GM12878 (cell line): ENCODE data around the gene PTPRU. TPM values are rescaled to one million over a fixed set of nuclear protein-coding genes. Genes with fewer than 3 reads are reported as not detected.

Experiments
- ATAC-seq: fragments of 200-7000 bp; cut with Tn5 transposase; 3 replicates; pipeline ENCODE4 v1.9.1; 2020; ENCODE audit warnings: mild to moderate bottlenecking, moderate library complexity
- Bru-seq: library from RNA; stranded (reverse); fragments of 400-500 nt; gene quantifications from one replicate; lab custom pipeline; 2021; lab: Mats Ljungman, UMichigan
- BruChase-seq, 2 experiments: library from RNA; stranded (reverse); fragments of 400-500 nt; gene quantifications; one replicate each; lab custom pipeline; 2021; lab: Mats Ljungman, UMichigan
- BruUV-seq: library from RNA; stranded (reverse); fragments of 400-500 nt; replicated peaks from 2 replicates; lab custom pipeline; 2021; lab: Mats Ljungman, UMichigan
- CTCF ChIA-PET: fragments of 300-600 bp; sonication (Branson Sonifier 250); formaldehyde crosslinking; extraction: SDS; loops from one replicate; lab custom pipeline; 2021; ENCODE audit warnings: inconsistent platforms; lab: Yijun Ruan, JAX
- POLR2A ChIA-PET: fragments of 350-600 bp; formaldehyde crosslinking; extraction: SDS; loops from one replicate; lab custom pipeline; 2021; ENCODE audit warnings: inconsistent platforms; lab: Charles Lee
- RAD21 ChIA-PET: fragments of 300-600 bp; sonication (Branson Sonifier 250); formaldehyde crosslinking; loops from one replicate; lab custom pipeline; 2023; ENCODE audit warnings: antibody characterized with exemption; ENCODE audit not compliant: unreplicated experiment; lab: Charles Lee
- SMC1A ChIA-PET: fragments of 300-600 bp; sonication (Branson Sonifier 250); formaldehyde crosslinking; loops from one replicate; lab custom pipeline; 2023; ENCODE audit not compliant: unreplicated experiment, uncharacterized antibody; lab: Charles Lee
- DNase-seq: peaks from one replicate; pipeline ENCODE4 v3.0.0-alpha.2; 2011; ENCODE audit warnings: low read depth, low spot score
- FAIRE-seq: peaks from 3 replicates; lab custom pipeline; 2011; peaks lifted over from hg19 to GRCh38; lab: Jason Lieb, UNC
- H2AFZ ChIP-seq: 2 replicates; pipeline ENCODE4 v1.6.0; 2011; ENCODE audit warnings: low read depth, low read length, control low read depth; ENCODE audit not compliant: control insufficient read depth
- H3K27ac ChIP-seq: 2 replicates; pipeline ENCODE4 v1.5.1; 2011; ENCODE audit warnings: control low read depth; ENCODE audit not compliant: control insufficient read depth, insufficient read depth
- H3K27me3 ChIP-seq, 2 experiments: replicated peaks in 1 of 2; 2 replicates each; pipeline versions ENCODE4 v1.6.0 to v1.6.1; 2011; ENCODE audit warnings: low read length in 1 of 2; ENCODE audit not compliant: control insufficient read depth in 2 of 2, insufficient read depth in 2 of 2
- H3K36me3 ChIP-seq, 2 experiments: 2 replicates each; pipeline ENCODE4 v1.5.1; 2011; ENCODE audit warnings: low read length in 1 of 2; ENCODE audit not compliant: control insufficient read depth in 2 of 2, insufficient read depth in 2 of 2
- H3K4me1 ChIP-seq: 2 replicates; pipeline ENCODE4 v1.6.1; 2011; ENCODE audit warnings: mild to moderate bottlenecking, low read length, moderate library complexity, mixed read lengths; ENCODE audit not compliant: control insufficient read depth, insufficient read depth
- H3K4me2 ChIP-seq: 2 replicates; pipeline ENCODE4 v1.6.0; 2011; ENCODE audit warnings: control low read depth; ENCODE audit not compliant: control insufficient read depth, insufficient read depth
- H3K4me3 ChIP-seq: fragments of 200-600 bp; sonication (generic); 2 replicates; pipeline ENCODE4 v1.5.1; 2016
- H3K79me2 ChIP-seq: 2 replicates; pipeline ENCODE4 v1.6.0; 2011; ENCODE audit warnings: low read length; ENCODE audit not compliant: control insufficient read depth, insufficient read depth
- H3K9ac ChIP-seq: 2 replicates; pipeline ENCODE4 v1.8.0; 2011; ENCODE audit warnings: low read length, control low read depth, mixed read lengths; ENCODE audit not compliant: control insufficient read depth, insufficient read depth
- H3K9me3 ChIP-seq: replicated peaks from 3 replicates; pipeline ENCODE4 v1.5.1; 2011; ENCODE audit warnings: mild to moderate bottlenecking, low read length; ENCODE audit not compliant: control insufficient read depth, insufficient read depth
- H4K20me1 ChIP-seq: 2 replicates; pipeline ENCODE4 v1.6.0; 2011; ENCODE audit not compliant: control insufficient read depth, insufficient read depth
- JUNB ChIP-seq: IDR thresholded peaks from 2 replicates; pipeline ENCODE4 v1.6.1; 2016; ENCODE audit warnings: antibody characterized with exemption, mild to moderate bottlenecking
- MEF2B ChIP-seq: fragments of 450-650 bp; IDR thresholded peaks from 2 replicates; pipeline ENCODE4 v1.6.1; 2018; ENCODE audit warnings: mild to moderate bottlenecking, moderate library complexity; ENCODE audit not compliant: partially characterized antibody, poor library complexity, severe bottlenecking
- NFYA ChIP-seq: IDR thresholded peaks from 2 replicates; pipeline ENCODE4 v1.6.1; 2011; ENCODE audit warnings: low read depth, mild to moderate bottlenecking, low read length, improper control_type of control experiment, borderline replicate concordance
- PML ChIP-seq: IDR thresholded peaks from 2 replicates; pipeline ENCODE4 v1.6.1; 2012; ENCODE audit warnings: low read length, inconsistent platforms
- RB1 ChIP-seq: fragments of 450-650 bp; formaldehyde crosslinking; IDR thresholded peaks from 2 replicates; pipeline ENCODE4 v1.6.1; 2017; ENCODE audit warnings: mild to moderate bottlenecking, borderline replicate concordance
- RFX5 ChIP-seq: IDR thresholded peaks from 2 replicates; pipeline ENCODE4 v1.6.1; 2011; ENCODE audit warnings: low read depth, low read length, improper control_type of control experiment
- SIX5 ChIP-seq: IDR thresholded peaks from 2 replicates; pipeline ENCODE4 v1.6.1; 2011; ENCODE audit warnings: mild to moderate bottlenecking, low read depth, low read length, moderate library complexity; ENCODE audit not compliant: severe bottlenecking
- ZNF384 ChIP-seq: IDR thresholded peaks from 2 replicates; pipeline ENCODE4 v1.6.1; 2012; ENCODE audit warnings: low read depth, mild to moderate bottlenecking, low read length, improper control_type of control experiment, borderline replicate concordance
- WGBS: methylation state at CpG from one replicate; pipeline ENCODE4 v1.1.6; 2016; ENCODE audit warnings: low lambda C conversion rate; ENCODE audit not compliant: insufficient replicate concordance, insufficient coverage; ENCODE audit errors: missing lambda C conversion rate; 5-methylcytosine and 5-hydroxymethylcytosine counted together
- in situ Hi-C: fragments of 300-500 bp; cut with MboI; formaldehyde crosslinking; loops from 9 replicates; pipeline ENCODE4 v1.14.3; 2018; ENCODE audit warnings: mixed read lengths
- intact Hi-C: fragments of 100-400 bp; cut with micrococcal nuclease; formaldehyde crosslinking; loops from one replicate; pipeline ENCODE4 v1.14.2; 2022; ENCODE audit not compliant: unreplicated experiment
- long read RNA-seq, 2 experiments: library from polyadenylated mRNA; unstranded; transcript quantifications; one replicate each; pipeline ENCODE4 v2.0.0, GENCODE V29; 2019 to 2020
- polyA minus RNA-seq, 3 experiments: library from RNA; depleted of rRNA, polyadenylated mRNA; stranded (reverse); fragments of >200 nt; gene quantifications; 2 replicates each; pipeline ENCODE4 v1.2.3, GENCODE V29; 2011
- polyA plus RNA-seq, 11 experiments: library from polyadenylated mRNA; depleted of rRNA in 4 of 11; unstranded in 6 of 11; stranded (reverse) in 5 of 11; fragments of >200 nt; fragmentation: Nextera tagmentation in 4 of 11; fragmentation: Illumina TruSeq in 1 of 11; extraction: Ambion mirVana in 4 of 11; extraction: Trizol in 1 of 11; gene quantifications; 1 replicate in 1 of 11; 2 replicates in 10 of 11; pipeline versions ENCODE4 v1.2.1 to v1.2.3, GENCODE V29; 2011 to 2016; ENCODE audit warnings: inconsistent platforms in 2 of 11, missing spikeins in 2 of 11, low read depth in 1 of 11
- total RNA-seq, 4 experiments: library from RNA; depleted of rRNA in 3 of 4; stranded (reverse); fragments of >200 nt in 3 of 4; fragmentation: Illumina TruSeq in 1 of 4; extraction: Trizol in 1 of 4; gene quantifications; 2 replicates each; pipeline versions ENCODE4 v1.2.1 to v1.2.3, GENCODE V29; 2013 to 2021
- TF ChIP-seq, protein P1 (sequence below): fragments of 450-650 bp; IDR thresholded peaks from 2 replicates; pipeline ENCODE4 v1.6.1; 2016; ENCODE audit warnings: mild to moderate bottlenecking
- TF ChIP-seq, protein P2 (sequence below): IDR thresholded peaks from 2 replicates; pipeline ENCODE4 v1.6.1; 2011; ENCODE audit warnings: low read depth, low read length, improper control_type of control experiment, borderline replicate concordance
- TF ChIP-seq, protein P3 (sequence below): fragments of 450-650 bp; IDR thresholded peaks from 2 replicates; pipeline ENCODE4 v1.6.1; 2017; ENCODE audit warnings: mild to moderate bottlenecking, moderate library complexity

The PTPRU gene
- 0.10 TPM in 1 of 2 replicates, not detected in the other for total RNA-seq (2013; cell fraction: nucleolus; rRNA removed)
- 1.5 and 2.6 TPM in 2 replicates for total RNA-seq (2014; rRNA removed)
- 1.1 and 1.2 TPM in 2 replicates for total RNA-seq (2014; rRNA removed; fragmentation: Illumina TruSeq; extraction: Trizol)
- total RNA-seq (2021), result 1.5 and 2.5 TPM in 2 replicates
- 0.31 TPM for polyA plus RNA-seq (2011; ENCODE audit: low read depth)
- polyA plus RNA-seq (2011; rRNA removed), result 0.06 and 0.20 TPM in 2 replicates
- 0.13 and 0.53 TPM in 2 replicates for polyA plus RNA-seq (2011; cell fraction: cytosol; rRNA removed)
- polyA plus RNA-seq (2011; cell fraction: nucleus; rRNA removed), result 1.2 and 1.5 TPM in 2 replicates
- 1.4 TPM in 2 replicates for polyA plus RNA-seq (2012)
- polyA plus RNA-seq (2014; fragmentation: Illumina TruSeq; extraction: Trizol), result 0.11 and 0.26 TPM in 2 replicates
- polyA plus RNA-seq (2014; fragmentation: Nextera tagmentation; extraction: Ambion mirVana), result under 1 TPM; 0.04 to 0.05 TPM
- 0.99 and 1.4 TPM in 2 replicates for polyA plus RNA-seq (2014; rRNA removed)
- polyA plus RNA-seq (2016; fragmentation: Nextera tagmentation; extraction: Ambion mirVana), result 1 to 10 TPM in 1 of 2 experiments, under 1 TPM in 1; 0.48 to 1.3 TPM
- polyA minus RNA-seq (2011; rRNA and poly(A)+ RNA removed), result 0.59 and 0.62 TPM in 2 replicates
- polyA minus RNA-seq (2011; cell fraction: cytosol; rRNA and poly(A)+ RNA removed), result 0.67 and 1.0 TPM in 2 replicates
- 0.29 and 0.48 TPM in 2 replicates for polyA minus RNA-seq (2011; cell fraction: nucleus; rRNA and poly(A)+ RNA removed)
- percentile 19 among the genes with signal in this experiment for Bru-seq, nascent RNA
- percentile 13 among the genes with signal in this experiment for BruChase-seq, experiment 1, labeled RNA remaining after a 6-hour chase
- BruChase-seq, experiment 2, labeled RNA remaining after a 2-hour chase, result percentile 18 among the genes with signal in this experiment
- long read RNA-seq, experiment 1, result 0 reads
- long read RNA-seq, experiment 2, result 0 reads

DNA sequence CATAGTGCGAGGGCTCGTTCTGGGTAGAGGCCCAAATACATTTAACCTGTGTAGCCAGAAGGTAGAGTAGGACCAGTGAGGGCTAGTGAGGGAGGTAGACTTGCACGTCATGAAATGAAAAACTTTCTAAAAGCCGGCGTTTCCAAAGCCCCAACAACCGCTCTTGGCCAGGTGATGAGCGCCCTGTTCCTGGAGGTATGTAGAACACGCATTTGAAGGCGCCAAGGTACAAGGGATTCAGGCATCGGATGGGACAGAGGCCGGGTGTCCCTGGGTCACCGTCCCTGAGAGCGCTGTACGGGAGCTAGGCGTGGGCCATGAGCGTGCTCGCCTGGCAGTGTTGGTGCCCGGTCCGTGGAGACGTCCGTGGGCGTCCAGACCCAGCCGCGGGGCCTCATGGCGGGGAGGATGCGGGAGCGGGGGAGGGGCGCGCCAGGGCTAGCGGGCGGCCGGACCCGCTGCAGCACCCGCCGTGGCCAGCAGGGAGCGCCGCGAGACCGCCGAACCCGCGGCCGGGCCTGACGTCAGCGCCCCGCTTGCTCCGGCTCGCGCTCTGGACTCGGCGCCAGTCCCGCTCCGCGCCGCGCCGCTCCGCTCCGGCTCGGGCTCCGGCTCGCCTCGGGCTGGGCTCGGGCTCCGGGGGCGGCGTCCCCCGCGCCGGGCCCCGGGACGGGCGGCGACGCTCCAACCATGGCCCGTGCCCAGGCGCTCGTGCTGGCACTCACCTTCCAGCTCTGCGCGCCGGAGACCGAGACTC, at the start of gene PTPRU:
PTPRU (plus strand) TSS at position 568 of the 757 bp plus-strand sequence; CDS start at position 691, 123 bp downstream.
- Histone ChIP-seq H3K36me3 (no peaks in the 10 kb centered on the region), H3K27me3 (peaks cover 10 to 21% of the 10 kb centered on the region in 2 experiments), H3K4me2 (peak within 1 kb of the TSS; percentile 77), H3K79me2 (no peaks in the 10 kb centered on the region), H3K27ac (no peak within 1 kb of the TSS), H3K4me1 (peaks cover 8% of the 10 kb centered on the region), H4K20me1 (no peaks in the 10 kb centered on the region), H2AFZ (peak within 1 kb of the TSS; percentile 36; the same call in 1 of the 2 replicates), H3K9me3 (no peaks in the 10 kb centered on the region), H3K4me3 (peak within 1 kb of the TSS; percentile 27; the same call in 1 of the 2 replicates), H3K9ac (no peak within 1 kb of the TSS)
- 5% methylated on average over 41 of the region's 82 CpGs for WGBS
- in situ Hi-C loops, result loop anchor here (5.0 to 10.0 kb wide), 2 partner anchors 1471 to 1679 kb away; no protein-coding TSS in a partner anchor
- peak; percentile 93 for ATAC-seq
- no peak for FAIRE-seq
- ChIA-PET RAD21 (interaction anchor here (1.0 kb wide), 3 partner anchors 16 to 1544 kb away, joined by 3 read pairs; no protein-coding TSS in a partner anchor), POLR2A (no interaction called here), SMC1A (no interaction called here), CTCF (interaction anchor here (1.4 kb wide), 1 partner anchor 996 kb away, joined by 3 read pairs; no protein-coding TSS in a partner anchor)
- DNase-seq, result no peak
- no TSS peak for BruUV-seq
- intact Hi-C loops, result loop anchor here (2.0 to 5.0 kb wide), 3 partner anchors 613 to 1145 kb away; no protein-coding TSS in a partner anchor
- TF ChIP-seq RFX5, result no peak
- peak; percentile 90; the same call in 1 of the 2 replicates for TF ChIP-seq RB1
- TF ChIP-seq, protein P1, sequence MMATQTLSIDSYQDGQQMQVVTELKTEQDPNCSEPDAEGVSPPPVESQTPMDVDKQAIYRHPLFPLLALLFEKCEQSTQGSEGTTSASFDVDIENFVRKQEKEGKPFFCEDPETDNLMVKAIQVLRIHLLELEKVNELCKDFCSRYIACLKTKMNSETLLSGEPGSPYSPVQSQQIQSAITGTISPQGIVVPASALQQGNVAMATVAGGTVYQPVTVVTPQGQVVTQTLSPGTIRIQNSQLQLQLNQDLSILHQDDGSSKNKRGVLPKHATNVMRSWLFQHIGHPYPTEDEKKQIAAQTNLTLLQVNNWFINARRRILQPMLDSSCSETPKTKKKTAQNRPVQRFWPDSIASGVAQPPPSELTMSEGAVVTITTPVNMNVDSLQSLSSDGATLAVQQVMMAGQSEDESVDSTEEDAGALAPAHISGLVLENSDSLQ, result no peak
- TF ChIP-seq, protein P2, sequence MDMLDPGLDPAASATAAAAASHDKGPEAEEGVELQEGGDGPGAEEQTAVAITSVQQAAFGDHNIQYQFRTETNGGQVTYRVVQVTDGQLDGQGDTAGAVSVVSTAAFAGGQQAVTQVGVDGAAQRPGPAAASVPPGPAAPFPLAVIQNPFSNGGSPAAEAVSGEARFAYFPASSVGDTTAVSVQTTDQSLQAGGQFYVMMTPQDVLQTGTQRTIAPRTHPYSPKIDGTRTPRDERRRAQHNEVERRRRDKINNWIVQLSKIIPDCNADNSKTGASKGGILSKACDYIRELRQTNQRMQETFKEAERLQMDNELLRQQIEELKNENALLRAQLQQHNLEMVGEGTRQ, result no peak
- no peak for TF ChIP-seq SIX5
- TF ChIP-seq JUNB, result no peak
- no peak for TF ChIP-seq MEF2B
- TF ChIP-seq PML, result no peak
- TF ChIP-seq, protein P3, sequence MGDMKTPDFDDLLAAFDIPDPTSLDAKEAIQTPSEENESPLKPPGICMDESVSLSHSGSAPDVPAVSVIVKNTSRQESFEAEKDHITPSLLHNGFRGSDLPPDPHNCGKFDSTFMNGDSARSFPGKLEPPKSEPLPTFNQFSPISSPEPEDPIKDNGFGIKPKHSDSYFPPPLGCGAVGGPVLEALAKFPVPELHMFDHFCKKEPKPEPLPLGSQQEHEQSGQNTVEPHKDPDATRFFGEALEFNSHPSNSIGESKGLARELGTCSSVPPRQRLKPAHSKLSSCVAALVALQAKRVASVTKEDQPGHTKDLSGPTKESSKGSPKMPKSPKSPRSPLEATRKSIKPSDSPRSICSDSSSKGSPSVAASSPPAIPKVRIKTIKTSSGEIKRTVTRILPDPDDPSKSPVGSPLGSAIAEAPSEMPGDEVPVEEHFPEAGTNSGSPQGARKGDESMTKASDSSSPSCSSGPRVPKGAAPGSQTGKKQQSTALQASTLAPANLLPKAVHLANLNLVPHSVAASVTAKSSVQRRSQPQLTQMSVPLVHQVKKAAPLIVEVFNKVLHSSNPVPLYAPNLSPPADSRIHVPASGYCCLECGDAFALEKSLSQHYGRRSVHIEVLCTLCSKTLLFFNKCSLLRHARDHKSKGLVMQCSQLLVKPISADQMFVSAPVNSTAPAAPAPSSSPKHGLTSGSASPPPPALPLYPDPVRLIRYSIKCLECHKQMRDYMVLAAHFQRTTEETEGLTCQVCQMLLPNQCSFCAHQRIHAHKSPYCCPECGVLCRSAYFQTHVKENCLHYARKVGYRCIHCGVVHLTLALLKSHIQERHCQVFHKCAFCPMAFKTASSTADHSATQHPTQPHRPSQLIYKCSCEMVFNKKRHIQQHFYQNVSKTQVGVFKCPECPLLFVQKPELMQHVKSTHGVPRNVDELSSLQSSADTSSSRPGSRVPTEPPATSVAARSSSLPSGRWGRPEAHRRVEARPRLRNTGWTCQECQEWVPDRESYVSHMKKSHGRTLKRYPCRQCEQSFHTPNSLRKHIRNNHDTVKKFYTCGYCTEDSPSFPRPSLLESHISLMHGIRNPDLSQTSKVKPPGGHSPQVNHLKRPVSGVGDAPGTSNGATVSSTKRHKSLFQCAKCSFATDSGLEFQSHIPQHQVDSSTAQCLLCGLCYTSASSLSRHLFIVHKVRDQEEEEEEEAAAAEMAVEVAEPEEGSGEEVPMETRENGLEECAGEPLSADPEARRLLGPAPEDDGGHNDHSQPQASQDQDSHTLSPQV, result 0 out of 2 replicates have a peak, but pooled peaks have one; percentile 62
- TF ChIP-seq ZNF384, result no peak
- TF ChIP-seq NFYA, result no peak
